Naive thymus-derived CD4-positive, alpha-beta T cell (primary cell): ENCODE measurements around the gene GBP4. TPM values are rescaled to one million over a fixed set of nuclear protein-coding genes. Genes with fewer than 3 reads are reported as not detected.

Source experiments
- ATAC-seq: fragments of 150-1000 bp; cut with Tn5 transposase; 2 replicates; pipeline ENCODE4 v1.10.0; 2021; ENCODE audit warnings: mild to moderate bottlenecking, moderate library complexity
- CTCF ChIA-PET: fragments of 350-600 bp; sonication (Branson Sonifier 250); formaldehyde crosslinking; loops from one replicate; lab custom pipeline; 2021; ENCODE audit warnings: antibody characterized with exemption; lab: Charles Lee
- POLR2A ChIA-PET: fragments of 350-600 bp; sonication (Branson Sonifier 250); formaldehyde crosslinking; loops from one replicate; lab custom pipeline; 2021; ENCODE audit warnings: antibody characterized with exemption, inconsistent platforms; lab: Charles Lee
- DNase-seq, 9 donors: peaks; one replicate each; pipeline versions ENCODE4 v3.0.0 to v3.0.0-alpha.2; 2020 to 2022; ENCODE audit warnings: mixed read lengths in 1 of 9
- H3K27ac ChIP-seq: one replicate; pipeline ENCODE4 v1.7.0; 2013; ENCODE audit warnings: mild to moderate bottlenecking, low read depth, low read length, moderate library complexity
- H3K27me3 ChIP-seq, 2 donors: one replicate each; pipeline ENCODE4 v1.7.0; 2013; ENCODE audit warnings: low read length in 2 of 2, mild to moderate bottlenecking in 2 of 2, moderate library complexity in 2 of 2; ENCODE audit not compliant: control insufficient read depth in 2 of 2, insufficient read depth in 2 of 2
- H3K36me3 ChIP-seq, 3 experiments: 1 replicate in 2 of 3; 2 replicates in 1 of 3; pipeline ENCODE4 v1.7.0; 2013; ENCODE audit warnings: low read length in 3 of 3, mild to moderate bottlenecking in 3 of 3, moderate library complexity in 1 of 3; ENCODE audit not compliant: insufficient read depth in 3 of 3, control insufficient read depth in 2 of 3
- H3K4me1 ChIP-seq, 2 donors: one replicate each; pipeline ENCODE4 v1.7.0; 2013; ENCODE audit warnings: low read length in 2 of 2, mild to moderate bottlenecking in 2 of 2, moderate library complexity in 1 of 2; ENCODE audit not compliant: control insufficient read depth in 2 of 2, insufficient read depth in 2 of 2
- H3K4me3 ChIP-seq: 2 replicates; pipeline ENCODE4 v1.7.0; 2013; ENCODE audit warnings: mild to moderate bottlenecking, low read length
- H3K9me3 ChIP-seq, 3 experiments: 1 replicate in 2 of 3; 2 replicates in 1 of 3; pipeline ENCODE4 v1.7.0; 2013; ENCODE audit warnings: low read length in 3 of 3; ENCODE audit not compliant: control insufficient read depth in 2 of 3
- H3K27ac Mint-ChIP-seq, 9 donors: one replicate each; pipeline ENCODE4 v1.8.0; 2020 to 2022; ENCODE audit warnings: mixed read lengths in 9 of 9, mild to moderate bottlenecking in 8 of 9, moderate library complexity in 5 of 9, inconsistent platforms in 2 of 9
- H3K27me3 Mint-ChIP-seq, 5 donors: one replicate each; pipeline ENCODE4 v1.8.0; 2021 to 2022; ENCODE audit warnings: mixed read lengths in 5 of 5, mild to moderate bottlenecking in 1 of 5
- H3K36me3 Mint-ChIP-seq, 5 donors: one replicate each; pipeline ENCODE4 v1.8.0; 2020 to 2022; ENCODE audit warnings: mixed read lengths in 5 of 5, mild to moderate bottlenecking in 3 of 5, inconsistent platforms in 1 of 5
- H3K4me1 Mint-ChIP-seq, 7 donors: one replicate each; pipeline ENCODE4 v1.8.0; 2020 to 2022; ENCODE audit warnings: mixed read lengths in 7 of 7, mild to moderate bottlenecking in 3 of 7, inconsistent platforms in 1 of 7
- H3K4me3 Mint-ChIP-seq, 10 donors: one replicate each; pipeline ENCODE4 v1.8.0; 2020 to 2022; ENCODE audit warnings: mild to moderate bottlenecking in 10 of 10, mixed read lengths in 10 of 10, moderate library complexity in 6 of 10, inconsistent platforms in 2 of 10
- H3K9me3 Mint-ChIP-seq, 11 donors: one replicate each; pipeline ENCODE4 v1.8.0; 2020 to 2022; ENCODE audit warnings: mixed read lengths in 11 of 11, mild to moderate bottlenecking in 4 of 11, inconsistent platforms in 1 of 11, moderate library complexity in 1 of 11
- intact Hi-C, 2 donors: fragments of 100-400 bp; cut with micrococcal nuclease; formaldehyde crosslinking; loops; one replicate each; pipeline ENCODE4 v1.15.1; 2023
- polyA plus RNA-seq, 2 donors: library from polyadenylated mRNA; unstranded; fragments of 300-500 nt; fragmentation: Illumina TruSeq; gene quantifications; one replicate each; pipeline ENCODE4 v1.2.3, GENCODE V29; 2021
- total RNA-seq, 6 experiments: library from RNA in 5 of 6; stranded (reverse) in 5 of 6; gene quantifications; 1 replicate in 5 of 6; 2 replicates in 1 of 6; pipeline ENCODE4 v1.2.3 and lab custom pipeline; 2021 to 2026

Gene GBP4
- total and polyA plus RNA-seq, 7 experiments from 2014 or later, result 29.1 to 174 (median 37.4) TPM

DNA sequence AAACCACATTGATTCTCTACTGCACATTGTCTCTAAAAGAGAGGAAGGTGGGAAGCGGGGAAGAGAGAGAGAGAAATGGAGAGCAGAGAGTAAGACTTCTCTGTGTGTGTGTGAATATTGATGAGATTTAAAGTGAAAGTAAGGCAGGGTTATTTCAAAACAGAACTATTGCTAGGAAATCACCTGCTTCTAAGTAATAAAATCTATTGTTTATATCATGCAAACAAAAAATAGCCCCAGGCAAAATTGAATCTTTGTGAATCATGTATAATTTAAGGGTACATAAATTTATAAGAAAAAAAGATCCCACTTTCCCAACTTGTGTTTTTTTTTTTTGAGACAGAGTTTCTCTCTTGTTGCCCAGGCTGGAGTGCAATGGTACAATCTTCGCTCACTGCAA lies 21.8 kb downstream of the GBP4 start:
- ATAC-seq (no peak), DNase-seq (no peak)
- Mint-ChIP-seq H3K9me3 (peaks cover 0 to 8% (median 0%) of the 10 kb centered on the region in 11 donors), H3K27ac (peak overlapping the region in 2 of 9 donors; percentile 3 to 51), H3K4me1 (peaks cover 0 to 7% (median 4%) of the 10 kb centered on the region in 7 donors), H3K4me3 (peak overlapping the region in 1 of 10 donors; percentile 4), H3K27me3 (no peaks in the 10 kb centered on the region), H3K36me3 (peaks cover 0 to 29% (median 12%) of the 10 kb centered on the region in 5 donors)
- Histone ChIP-seq H3K4me1 (no peaks in the 10 kb centered on the region), H3K36me3 (peaks cover 0 to 3% (median 0%) of the 10 kb centered on the region in 3 experiments), H3K27ac (no peak overlapping the region), H3K27me3 (no peaks in the 10 kb centered on the region), H3K4me3 (no peak overlapping the region), H3K9me3 (no peaks in the 10 kb centered on the region)
- CTCF ChIA-PET, result no interaction called here
- POLR2A ChIA-PET, result no interaction called here
- intact Hi-C loops, result no loop called here

DNA sequence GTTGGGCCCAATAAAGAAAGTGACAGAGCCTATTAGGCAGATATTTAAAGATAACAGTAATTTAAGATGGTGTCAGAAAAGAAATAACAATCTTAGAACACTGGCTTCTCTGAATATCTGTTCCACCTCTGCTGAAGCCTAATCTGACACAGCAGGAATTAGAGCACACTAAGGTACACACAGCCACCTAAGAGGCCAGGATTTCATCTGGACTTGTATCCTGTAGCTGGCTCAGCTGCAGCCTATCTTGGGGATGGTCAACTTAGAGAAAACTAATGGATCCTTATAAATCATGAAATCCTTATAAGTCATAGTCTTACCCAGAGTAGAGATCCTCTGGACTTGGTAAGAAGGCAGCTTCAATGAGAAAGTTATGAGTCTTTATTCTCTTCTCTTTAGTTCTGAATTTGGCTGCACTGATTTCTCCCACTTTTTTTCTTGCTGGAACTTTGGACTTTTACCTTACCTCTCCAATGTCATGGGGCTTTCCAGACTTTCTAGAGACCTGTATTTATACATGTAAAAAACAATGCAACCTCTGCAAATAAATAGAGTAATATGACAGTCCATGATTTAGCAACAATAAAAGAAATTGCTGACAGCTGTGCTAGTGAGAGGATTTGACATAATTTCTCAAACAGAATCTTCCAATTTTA lies 23.0 kb downstream of the GBP4 start, which contains the start of gene GBP7:
Gene GBP7, minus strand, starts transcription at position 403 of the 656 bp plus-strand sequence. CDS start 4,068 bp downstream, outside the sequence.
- ATAC-seq (no peak), DNase-seq (no peak)
- Histone ChIP-seq H3K27ac (no peak within 1 kb of the TSS), H3K4me1 (no peaks in the 10 kb centered on the region), H3K4me3 (no peak within 1 kb of the TSS), H3K36me3 (no peaks in the 10 kb centered on the region), H3K27me3 (no peaks in the 10 kb centered on the region), H3K9me3 (no peaks in the 10 kb centered on the region)
- POLR2A ChIA-PET, result no interaction called here
- CTCF ChIA-PET, result no interaction called here
- Mint-ChIP-seq H3K4me3 (peak within 1 kb of the TSS in 1 of 10 donors; percentile 4), H3K27ac (peak within 1 kb of the TSS in 2 of 9 donors; percentile 3 to 51), H3K36me3 (peaks cover 4 to 27% (median 4%) of the 10 kb centered on the region in 5 donors), H3K27me3 (no peaks in the 10 kb centered on the region), H3K9me3 (peaks cover 0 to 11% (median 0%) of the 10 kb centered on the region in 11 donors), H3K4me1 (peaks cover 0 to 14% (median 4%) of the 10 kb centered on the region in 7 donors)
- intact Hi-C loops, result no loop called here

DNA sequence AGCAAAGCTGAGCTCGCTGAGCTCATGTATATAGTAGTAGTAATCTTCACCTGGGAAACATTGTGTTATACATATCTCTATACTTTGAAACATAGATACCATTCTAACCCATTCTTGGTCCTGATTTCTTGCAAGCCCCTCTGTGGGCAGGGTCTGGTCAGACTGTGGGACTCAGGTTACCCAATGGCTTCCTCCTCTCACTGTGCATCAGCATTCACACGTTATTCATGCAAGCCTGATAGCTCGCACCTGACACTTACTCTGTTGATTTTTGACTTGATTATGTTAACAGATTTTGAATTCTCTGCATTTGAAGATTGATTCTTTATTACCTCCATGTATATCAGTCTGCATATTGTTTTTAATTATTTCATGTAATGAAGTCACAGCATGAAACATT lies 24.3 kb downstream of the GBP4 start:
- Mint-ChIP-seq H3K27me3 (no peaks in the 10 kb centered on the region), H3K4me3 (no peak overlapping the region), H3K27ac (no peak overlapping the region), H3K4me1 (peaks cover 0 to 16% (median 4%) of the 10 kb centered on the region in 7 donors), H3K36me3 (peaks cover 0 to 28% (median 4%) of the 10 kb centered on the region in 5 donors), H3K9me3 (peaks cover 0 to 13% (median 0%) of the 10 kb centered on the region in 11 donors)
- no peak overlapping the region for H3K4me3 ChIP-seq
- H3K4me1 ChIP-seq, result no peaks in the 10 kb centered on the region
- H3K27me3 ChIP-seq, result no peaks in the 10 kb centered on the region
- no peak overlapping the region for H3K27ac ChIP-seq
- no peak for ATAC-seq
- no peak for DNase-seq
- ChIA-PET POLR2A (no interaction called here), CTCF (no interaction called here)
- H3K9me3 ChIP-seq, result no peaks in the 10 kb centered on the region
- H3K36me3 ChIP-seq, result no peaks in the 10 kb centered on the region
- intact Hi-C loops, result no loop called here

DNA sequence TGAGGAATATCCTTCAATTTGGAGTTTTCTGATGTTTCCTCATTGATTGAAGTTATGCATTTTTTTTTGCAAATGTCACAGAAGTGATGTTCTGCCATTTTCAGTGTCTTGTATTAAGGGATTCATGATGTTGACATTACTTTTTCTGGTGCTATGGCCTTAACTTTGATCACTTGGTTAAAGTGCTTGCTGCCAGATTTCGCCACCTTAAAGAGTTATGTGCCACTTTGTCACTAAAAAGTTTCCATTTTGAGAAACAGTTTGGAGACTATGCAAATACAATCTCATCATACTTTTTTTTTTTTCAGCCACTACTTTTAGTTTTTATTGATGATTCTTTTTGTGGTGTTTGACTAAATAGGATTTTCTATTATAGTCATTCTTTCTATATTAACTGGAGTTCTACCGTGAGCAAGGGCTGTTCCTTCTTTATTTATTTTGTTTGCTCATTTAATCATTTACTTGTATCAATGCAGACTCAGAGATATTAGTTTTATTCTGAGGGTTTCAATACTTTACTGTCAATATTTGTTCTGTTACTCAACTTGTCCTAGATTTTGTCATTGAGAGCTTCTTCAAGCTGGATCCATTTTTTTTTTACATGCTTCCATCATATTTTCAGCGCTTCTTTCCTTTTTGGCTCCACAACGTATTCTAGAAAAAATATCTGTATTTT lies 26.1 kb downstream of the GBP4 start:
- Mint-ChIP-seq H3K4me3 (no peak overlapping the region), H3K9me3 (peaks cover 0 to 17% (median 0%) of the 10 kb centered on the region in 11 donors), H3K36me3 (peaks cover 0 to 29% (median 4%) of the 10 kb centered on the region in 5 donors), H3K27ac (no peak overlapping the region), H3K27me3 (no peaks in the 10 kb centered on the region), H3K4me1 (peaks cover 0 to 15% (median 4%) of the 10 kb centered on the region in 7 donors)
- intact Hi-C loops, result no loop called here
- no peak overlapping the region for H3K27ac ChIP-seq
- no peaks in the 10 kb centered on the region for H3K9me3 ChIP-seq
- no peaks in the 10 kb centered on the region for H3K4me1 ChIP-seq
- H3K4me3 ChIP-seq, result no peak overlapping the region
- ChIA-PET CTCF (no interaction called here), POLR2A (interaction anchor here (0.9 to 1.6 kb wide), 2 partner anchors 12 to 46 kb away, joined by 3 read pairs; no protein-coding TSS in a partner anchor)
- no peaks in the 10 kb centered on the region for H3K36me3 ChIP-seq
- no peak for DNase-seq
- H3K27me3 ChIP-seq, result no peaks in the 10 kb centered on the region
- no peak for ATAC-seq

DNA sequence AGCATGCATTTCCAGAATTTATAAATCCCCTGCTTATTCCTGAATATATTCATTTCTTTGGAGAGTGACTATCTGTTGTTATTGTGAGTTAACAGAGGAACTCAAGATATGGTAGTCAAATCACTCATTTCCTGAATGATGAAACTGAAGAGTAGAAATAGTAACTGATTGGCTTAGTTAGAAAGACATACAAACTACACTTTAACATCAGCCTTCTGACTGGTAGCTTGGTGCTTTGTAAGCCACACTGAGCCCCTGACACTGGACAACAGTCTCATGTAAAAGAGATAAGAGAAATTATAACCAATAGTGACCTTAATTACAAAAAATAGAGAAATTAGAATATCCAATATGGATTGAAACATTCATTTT lies 27.7 kb downstream of the GBP4 start:
- H3K27me3 ChIP-seq, result no peaks in the 10 kb centered on the region
- ATAC-seq, result no peak
- peaks cover 0 to 17% (median 0%) of the 10 kb centered on the region in 11 donors for H3K9me3 Mint-ChIP-seq
- peaks cover 0 to 8% (median 0%) of the 10 kb centered on the region in 7 donors for H3K4me1 Mint-ChIP-seq
- no peaks in the 10 kb centered on the region for H3K4me1 ChIP-seq
- H3K4me3 ChIP-seq, result no peak overlapping the region
- no peak overlapping the region for H3K4me3 Mint-ChIP-seq
- ChIA-PET POLR2A (no interaction called here), CTCF (no interaction called here)
- intact Hi-C loops, result no loop called here
- H3K36me3 Mint-ChIP-seq, result peaks cover 0 to 34% (median 4%) of the 10 kb centered on the region in 5 donors
- H3K9me3 ChIP-seq, result no peaks in the 10 kb centered on the region
- no peaks in the 10 kb centered on the region for H3K36me3 ChIP-seq
- H3K27ac ChIP-seq, result no peak overlapping the region
- no peak for DNase-seq
- peak overlapping the region in 1 of 9 donors; percentile 19 for H3K27ac Mint-ChIP-seq
- no peaks in the 10 kb centered on the region for H3K27me3 Mint-ChIP-seq

DNA sequence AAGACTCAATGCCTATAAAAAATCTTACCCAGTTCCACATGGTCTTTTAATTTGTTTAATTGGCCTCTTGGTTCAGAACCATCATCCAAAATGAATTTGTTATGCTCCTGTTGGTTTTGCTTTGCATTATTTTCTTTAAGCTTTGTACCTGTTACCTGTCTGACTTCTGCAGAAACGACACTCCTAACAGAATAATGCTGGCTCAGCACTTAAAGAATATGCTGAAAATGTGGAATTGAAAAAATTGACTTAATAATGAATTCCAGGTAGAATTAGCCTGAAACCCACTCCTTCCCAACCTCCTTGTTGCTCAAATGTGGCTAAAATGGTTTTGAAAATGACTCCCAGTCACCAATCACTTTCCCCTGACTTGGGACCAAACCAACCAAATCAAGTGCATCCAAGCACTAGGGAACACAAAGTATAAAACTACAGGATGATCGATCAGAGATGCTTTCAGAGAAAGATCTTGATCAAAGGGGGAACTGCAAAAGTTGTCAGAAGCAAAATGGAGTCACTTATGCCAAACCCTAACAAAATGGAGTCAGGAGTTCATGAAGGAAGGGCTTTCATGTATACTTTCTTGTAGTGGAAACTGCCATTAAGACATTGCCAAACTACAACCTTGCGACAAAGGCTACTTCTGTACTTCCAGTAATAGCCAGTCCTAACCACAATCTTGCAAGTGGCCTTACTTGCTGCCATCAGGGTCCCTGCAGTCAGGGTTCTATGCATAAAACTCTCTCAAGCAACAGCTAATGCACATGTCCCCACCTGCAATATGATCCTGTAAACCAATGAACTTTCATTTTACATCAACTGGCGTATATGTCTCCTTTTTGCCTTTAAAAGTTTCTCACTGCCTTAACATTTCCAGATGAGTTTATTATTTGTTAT lies 28.3 kb downstream of the GBP4 start:
- no peak for ATAC-seq
- no peak overlapping the region for H3K4me3 Mint-ChIP-seq
- Histone ChIP-seq H3K4me1 (no peaks in the 10 kb centered on the region), H3K4me3 (no peak overlapping the region), H3K9me3 (no peaks in the 10 kb centered on the region), H3K27ac (no peak overlapping the region), H3K27me3 (no peaks in the 10 kb centered on the region), H3K36me3 (no peaks in the 10 kb centered on the region)
- H3K36me3 Mint-ChIP-seq, result peaks cover 0 to 36% (median 4%) of the 10 kb centered on the region in 5 donors
- H3K9me3 Mint-ChIP-seq, result peaks cover 0 to 17% (median 0%) of the 10 kb centered on the region in 11 donors
- CTCF ChIA-PET, result interaction anchor here (0.6 kb wide), 1 partner anchor 83 kb away, joined by 3 read pairs; no protein-coding TSS in a partner anchor
- DNase-seq, result no peak
- intact Hi-C loops, result no loop called here
- H3K27me3 Mint-ChIP-seq, result no peaks in the 10 kb centered on the region
- peak overlapping the region in 1 of 9 donors; percentile 19 for H3K27ac Mint-ChIP-seq
- POLR2A ChIA-PET, result interaction anchor here (1.1 kb wide), 1 partner anchor 8 kb away, joined by 5 read pairs; no protein-coding TSS in a partner anchor
- H3K4me1 Mint-ChIP-seq, result peaks cover 0 to 8% (median 0%) of the 10 kb centered on the region in 7 donors
